GM23338 (cell line): Measurements from ENCODE around the gene CMTR1.

Source experiments
- CREB1 ChIP-seq: fragments of 250-450 bp; sonication (Bioruptor Pico); IDR thresholded peaks from 2 replicates; pipeline ENCODE4 v1.5.0; 2020; ENCODE audit warnings: low read depth, mild to moderate bottlenecking, moderate library complexity
- CTCF ChIP-seq, 2 experiments: fragments of 200-600 bp in 1 of 2; sonication (generic) in 1 of 2; conservative IDR thresholded peaks; 2 replicates each; pipeline versions ENCODE4 v1.5.1 to v1.6.1; 2016 to 2017; ENCODE audit warnings: antibody characterized with exemption in 2 of 2, low read depth in 2 of 2, mild to moderate bottlenecking in 2 of 2, moderate library complexity in 1 of 2
- EZH2 ChIP-seq: fragments of 200-600 bp; sonication (generic); IDR thresholded peaks from one replicate; pipeline ENCODE4 v1.8.0; 2017; ENCODE audit warnings: antibody characterized with exemption, mild to moderate bottlenecking, low read depth; ENCODE audit not compliant: unreplicated experiment
- EZH2phosphoT487 ChIP-seq: fragments of 200-600 bp; sonication (generic); IDR thresholded peaks from one replicate; pipeline ENCODE4 v1.8.1; 2018; ENCODE audit warnings: antibody characterized with exemption; ENCODE audit not compliant: unreplicated experiment
- REST ChIP-seq: IDR thresholded peaks from one replicate; pipeline ENCODE4 v1.6.1; 2018; ENCODE audit warnings: antibody characterized with exemption; ENCODE audit not compliant: unreplicated experiment

GRCh38 chr6:37481711-37482605, 48.9 kb downstream of the CMTR1 start:
- TF ChIP-seq EZH2: no peak
- no peak for TF ChIP-seq CTCF (conservative IDR thresholded peaks at IDR 0.05; ENCODE audit: low read depth in 2 of 2)
- TF ChIP-seq EZH2phosphoT487: no peak
- no peak for TF ChIP-seq REST
- no peak for TF ChIP-seq CREB1 (CRISPR knock-in tag)
